Stimulated activated CD8-positive, alpha-beta memory T cell treated with anti-CD3 and anti-CD28 coated beads, Interleukin-12 subunit alpha, Interleukin-12 subunit beta, amount 100 ng/mL, for 4 hours (primary cell): ENCODE results near the gene FAM9A.
"Not testable (repeated sequence)": the region's sequence is repeated elsewhere in the genome, so short reads cannot be mapped to it uniquely, and the experiment has no call there.

Experiments
- DNase-seq: peaks from one replicate; pipeline ENCODE4 v3.0.0-alpha.2; 2020; ENCODE audit warnings: low read depth

FAM9A gene

DNA sequence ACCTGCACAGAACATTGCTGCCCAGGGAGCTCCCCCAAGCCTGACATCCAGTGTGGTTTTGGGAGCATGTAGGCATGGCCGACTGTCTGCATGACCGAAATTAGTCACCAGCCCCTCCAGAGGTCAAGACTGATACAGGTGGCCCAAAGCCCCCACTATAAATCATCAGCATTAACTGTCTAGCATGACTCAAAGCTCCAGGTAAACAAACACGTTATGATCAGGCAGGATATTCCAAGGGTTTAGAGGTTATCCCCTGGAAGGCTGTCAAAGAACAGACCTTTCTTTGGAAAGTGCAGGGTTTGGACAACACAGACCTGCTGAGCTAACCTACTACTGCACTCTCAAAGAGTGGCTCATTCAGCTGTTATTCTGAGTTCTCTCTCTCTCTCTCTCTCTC lies 2.1 kb upstream of the FAM9A start:
- DNase-seq, result no peak

DNA sequence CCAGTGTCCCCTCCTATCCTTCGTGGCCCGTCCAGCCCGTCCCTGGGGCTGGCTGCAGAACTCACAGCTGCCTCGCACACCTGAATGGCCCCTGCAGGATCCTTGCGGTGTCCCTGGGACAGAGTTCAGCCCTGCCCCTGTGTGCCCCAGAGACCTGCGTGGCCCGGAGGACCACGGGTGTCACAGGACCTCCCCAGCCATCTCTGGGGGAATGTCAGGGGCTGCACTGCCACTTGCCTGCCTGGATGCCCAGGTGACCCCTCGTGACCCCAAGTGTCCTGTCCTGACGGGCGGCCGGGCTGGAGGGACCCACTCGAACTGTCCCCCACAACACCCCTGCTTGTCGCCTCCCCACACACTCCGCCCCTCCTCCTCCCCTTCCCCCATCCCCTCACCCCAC lies 832 bp downstream of the FAM9A start:
- not testable (repeated sequence) for DNase-seq

DNA sequence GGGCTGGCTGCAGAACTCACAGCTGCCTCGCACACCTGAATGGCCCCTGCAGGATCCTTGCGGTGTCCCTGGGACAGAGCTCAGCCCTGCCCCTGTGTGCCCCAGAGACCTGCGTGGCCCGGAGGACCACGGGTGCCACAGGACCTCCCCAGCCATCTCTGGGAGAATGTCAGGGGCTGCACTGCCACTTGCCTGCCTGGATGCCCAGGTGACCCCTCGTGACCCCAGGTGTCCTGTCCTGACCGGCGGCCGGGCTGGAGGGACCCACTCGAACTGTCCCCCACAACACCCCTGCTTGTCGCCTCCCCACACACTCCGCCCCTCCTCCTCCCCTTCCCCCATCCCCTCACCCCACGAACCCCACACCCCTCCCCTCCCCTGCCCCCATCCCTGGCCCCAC lies 1.9 kb downstream of the FAM9A start:
- not testable (repeated sequence) for DNase-seq

DNA sequence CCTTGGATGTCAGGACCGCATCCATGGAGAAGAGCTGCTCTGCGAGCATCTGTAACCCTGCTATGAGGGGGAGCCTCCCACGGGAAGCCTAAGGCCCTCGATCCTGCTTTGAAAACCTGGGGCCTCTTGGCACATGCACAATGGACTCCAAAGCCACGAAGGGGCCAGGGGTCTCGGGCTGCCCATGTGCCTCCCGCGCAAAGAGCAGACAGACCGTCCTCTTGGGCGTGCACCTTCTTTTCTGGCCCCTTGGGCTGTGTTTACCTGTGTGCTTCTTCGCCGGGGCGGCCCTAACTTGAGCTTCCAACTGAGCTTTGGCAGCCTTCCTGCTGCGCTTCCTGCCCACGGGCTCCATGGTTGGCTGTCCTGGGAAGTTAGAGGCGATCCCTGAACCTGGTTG lies 2.5 kb downstream of the FAM9A start:
- DNase-seq, result not testable (repeated sequence)

DNA sequence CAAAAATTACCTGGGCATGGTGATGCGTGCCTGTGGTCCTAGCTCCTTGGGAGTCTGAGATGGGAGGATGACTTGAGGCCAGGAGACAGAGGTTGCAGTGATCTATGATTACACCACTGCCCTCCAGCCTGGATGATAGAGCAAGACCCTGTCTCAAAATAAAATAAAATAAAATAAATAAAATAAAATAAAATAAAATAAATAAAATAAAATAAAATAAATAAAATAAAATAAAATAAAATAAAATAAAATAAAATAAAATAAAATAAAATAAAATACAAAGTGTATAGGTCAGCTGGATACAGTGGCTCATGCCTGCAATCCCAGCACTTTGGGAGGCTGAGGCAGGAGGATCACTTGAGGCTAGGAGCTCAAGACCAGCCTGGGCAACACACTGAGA lies 14.1 kb downstream of the FAM9A start:
- not testable (repeated sequence) for DNase-seq

DNA sequence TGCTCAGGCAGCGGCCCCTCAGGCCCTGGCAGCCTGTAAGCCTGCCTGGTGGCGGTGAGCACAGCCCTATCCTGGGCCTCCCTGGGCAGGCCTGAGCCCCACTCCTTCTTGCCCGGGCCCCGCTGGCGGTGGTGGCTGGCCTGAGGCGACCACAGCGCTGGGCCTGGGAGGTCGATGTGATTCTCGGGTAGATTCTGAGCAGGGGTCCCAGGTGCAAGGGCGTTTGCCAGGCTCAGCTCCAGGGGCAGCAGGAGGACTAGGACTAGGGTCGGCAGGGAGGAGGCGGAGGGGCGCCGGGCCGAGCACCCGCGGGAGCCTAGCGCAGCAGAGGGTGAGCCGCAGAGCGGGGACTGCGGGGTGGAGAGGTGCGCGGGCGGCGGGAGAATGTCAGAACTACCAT lies 17.0 kb downstream of the FAM9A start:
- DNase-seq, result no peak

DNA sequence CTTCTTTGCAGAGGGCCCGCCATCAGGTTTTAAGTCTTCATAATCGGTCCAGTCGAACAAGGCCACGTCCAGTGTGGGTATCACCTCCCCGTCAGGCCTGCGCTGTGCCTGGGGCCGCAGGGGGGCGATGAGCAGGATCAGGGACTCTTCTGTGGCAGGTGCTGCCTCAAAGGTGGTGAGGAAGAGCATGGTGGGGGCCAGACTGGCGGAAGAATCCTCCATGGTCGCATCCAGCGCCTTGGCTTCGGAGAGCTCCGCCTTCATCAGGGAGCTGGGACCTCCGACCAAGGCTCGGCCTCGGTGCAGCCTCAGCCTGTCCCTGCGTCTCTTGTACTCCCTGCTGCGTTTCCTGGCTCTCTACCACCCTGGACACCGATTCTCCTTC lies 17.5 kb downstream of the FAM9A start:
- no peak for DNase-seq

DNA sequence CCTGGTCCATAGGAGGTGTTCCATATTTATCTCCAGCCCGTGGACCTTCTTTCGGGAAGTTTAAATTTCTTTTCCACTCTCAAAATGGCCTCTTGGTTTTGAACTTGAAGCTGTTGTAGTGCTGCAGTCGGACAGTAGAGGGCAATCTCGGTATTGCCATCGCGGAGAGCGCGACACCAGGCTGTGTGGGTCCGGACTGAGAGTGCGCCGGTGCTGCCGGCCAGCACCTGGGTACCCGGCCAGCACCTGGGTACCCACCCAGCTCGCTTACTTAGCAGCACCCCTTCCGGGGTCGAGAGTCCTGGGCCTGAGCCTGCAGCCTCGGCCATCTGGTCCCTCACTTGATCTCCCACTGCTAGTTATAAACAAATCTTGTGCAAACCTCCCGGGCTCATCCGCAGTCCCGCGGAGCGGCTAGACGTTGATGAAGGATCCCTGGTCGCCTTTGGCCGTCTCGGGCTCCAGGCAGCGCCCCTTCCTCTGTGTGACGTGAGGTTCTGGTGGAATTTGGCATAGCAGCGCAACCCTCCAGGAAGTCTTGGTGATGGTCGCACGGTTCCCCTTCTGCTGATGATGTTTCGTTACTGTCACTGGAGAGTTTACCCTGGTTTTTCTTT lies 18.0 kb downstream of the FAM9A start:
- DNase-seq, result no peak

DNA sequence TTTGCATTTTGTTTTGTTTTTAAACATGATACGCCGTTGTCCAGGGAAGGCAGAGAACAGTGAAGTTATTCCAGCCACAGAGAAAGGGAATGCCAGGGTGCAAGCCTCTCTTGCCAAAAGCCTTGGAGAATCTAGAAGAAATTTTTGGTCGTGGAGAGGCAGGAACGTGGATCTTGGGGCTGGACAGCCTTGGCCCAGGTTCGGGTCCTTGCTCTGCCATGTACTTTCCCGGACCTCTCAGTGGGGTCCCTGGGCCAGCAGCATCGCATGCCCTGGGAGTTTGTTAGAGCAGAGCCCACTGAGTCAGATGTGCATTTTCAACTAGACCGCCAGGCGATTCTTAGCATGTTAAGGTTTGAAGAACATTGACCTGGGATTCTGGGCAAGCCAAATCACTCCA lies 18.6 kb downstream of the FAM9A start:
- DNase-seq, result no peak

DNA sequence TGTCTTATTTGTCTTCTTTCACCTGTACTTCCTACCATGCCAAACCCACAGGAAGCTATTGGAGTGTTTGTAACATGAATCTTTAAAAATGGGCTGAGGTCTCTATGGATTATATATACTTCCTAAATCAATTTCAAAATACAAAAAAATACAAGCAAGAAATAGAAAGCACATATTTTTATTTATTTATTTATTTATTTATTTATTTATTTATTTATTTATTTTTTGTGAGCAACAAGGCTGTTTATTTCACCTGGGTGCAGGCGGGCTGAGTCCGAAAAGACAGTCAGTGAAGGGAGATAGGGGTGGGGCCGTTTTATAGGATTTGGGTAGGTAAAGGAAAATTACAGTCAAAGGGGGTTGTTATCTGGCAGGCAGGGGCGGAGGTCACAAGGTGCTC lies 19.3 kb downstream of the FAM9A start:
- not testable (repeated sequence) for DNase-seq

DNA sequence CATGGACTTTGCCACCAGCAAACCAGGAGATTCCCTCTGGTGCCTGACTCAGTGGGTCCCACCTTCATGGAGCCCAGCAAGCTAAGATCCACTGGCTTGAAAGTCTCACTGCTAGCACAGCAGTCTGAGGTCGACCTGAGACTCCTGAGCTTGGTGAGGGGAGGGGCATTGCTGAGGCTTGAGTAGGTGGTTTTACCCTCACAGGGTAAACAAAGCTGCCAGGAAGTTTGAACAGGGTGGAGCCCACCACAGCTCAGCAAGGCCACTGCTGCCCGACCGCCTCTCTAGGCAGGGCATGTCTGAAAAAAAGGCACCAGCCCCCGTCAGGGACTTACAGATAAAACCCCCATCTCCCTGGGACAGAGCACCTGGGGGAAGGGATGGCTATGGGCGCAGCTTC lies 28.1 kb downstream of the FAM9A start:
- no peak for DNase-seq

DNA sequence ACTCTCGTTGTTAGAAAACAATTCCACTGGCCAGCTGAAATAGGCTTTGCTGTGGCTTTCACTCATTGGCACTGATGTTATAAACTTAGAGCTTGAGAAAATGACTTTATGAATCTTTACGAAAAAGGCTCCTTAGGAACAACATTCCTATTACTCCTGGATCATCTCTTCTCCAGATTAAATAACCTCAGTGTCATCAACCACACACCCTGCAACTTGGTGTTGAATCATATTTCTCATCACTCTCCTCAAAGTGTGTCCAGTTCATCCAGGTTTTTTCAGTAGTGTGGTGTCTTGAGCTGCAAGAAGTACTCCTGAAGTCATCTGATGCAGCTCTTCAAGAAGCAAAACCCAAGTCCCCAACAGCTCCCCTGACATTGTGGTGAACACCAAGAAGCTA lies 41.2 kb downstream of the FAM9A start:
- DNase-seq, result no peak

DNA sequence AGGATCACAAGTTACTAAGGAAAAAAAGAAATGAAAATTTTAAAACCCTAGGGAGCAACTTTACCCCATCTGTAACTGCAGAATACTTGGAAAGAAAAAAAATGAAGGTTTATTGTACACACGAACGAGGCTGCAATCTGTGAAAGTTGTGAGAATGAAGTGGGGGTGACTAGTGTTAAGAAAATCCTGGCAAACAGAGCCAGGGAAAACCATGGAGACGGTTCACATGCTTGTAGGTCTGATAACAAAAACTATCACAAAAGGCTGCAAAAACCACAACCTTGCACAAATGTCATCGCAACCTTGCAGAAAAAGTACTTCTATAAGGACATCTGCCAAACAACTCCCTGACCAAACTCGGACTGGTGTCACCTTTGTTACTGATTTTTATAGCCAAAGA lies 42.5 kb downstream of the FAM9A start:
- not testable (repeated sequence) for DNase-seq

DNA sequence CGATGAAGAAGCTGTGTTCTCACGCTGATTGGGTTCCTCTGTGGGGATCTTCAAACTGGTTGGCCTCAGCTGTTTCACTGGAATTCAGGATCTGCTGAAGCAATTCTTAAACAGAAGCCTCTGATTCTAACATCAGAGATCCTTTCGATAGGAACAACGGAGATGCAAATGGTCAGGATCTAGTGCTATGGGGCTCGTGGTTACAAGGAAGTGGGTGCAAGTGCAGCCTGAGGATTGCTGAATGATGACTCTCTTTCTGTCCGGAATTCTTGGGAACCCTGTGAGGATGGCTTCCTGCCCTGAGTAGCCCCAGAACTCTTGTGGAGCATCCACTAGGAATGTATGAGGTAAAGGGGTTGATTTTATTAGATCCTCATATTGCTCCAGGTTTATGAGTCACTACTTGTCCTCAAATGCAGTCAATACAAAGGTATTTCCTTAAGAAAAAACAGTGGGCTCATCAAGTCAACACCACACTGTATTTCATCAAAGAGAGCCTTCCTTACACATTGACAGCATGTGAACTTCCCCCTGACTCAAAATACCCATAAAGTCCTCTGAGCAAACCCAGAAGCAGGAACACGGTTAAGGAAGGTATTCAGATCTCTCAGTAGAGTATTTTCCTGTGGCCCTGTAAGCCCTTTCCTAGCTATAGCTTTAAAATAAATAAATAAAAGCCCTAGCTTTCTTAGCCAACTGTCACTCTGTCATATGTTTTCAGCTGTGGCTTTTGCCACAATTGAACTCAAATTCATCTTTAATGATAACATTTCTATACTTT lies 43.4 kb downstream of the FAM9A start:
- DNase-seq, result not testable (repeated sequence)

DNA sequence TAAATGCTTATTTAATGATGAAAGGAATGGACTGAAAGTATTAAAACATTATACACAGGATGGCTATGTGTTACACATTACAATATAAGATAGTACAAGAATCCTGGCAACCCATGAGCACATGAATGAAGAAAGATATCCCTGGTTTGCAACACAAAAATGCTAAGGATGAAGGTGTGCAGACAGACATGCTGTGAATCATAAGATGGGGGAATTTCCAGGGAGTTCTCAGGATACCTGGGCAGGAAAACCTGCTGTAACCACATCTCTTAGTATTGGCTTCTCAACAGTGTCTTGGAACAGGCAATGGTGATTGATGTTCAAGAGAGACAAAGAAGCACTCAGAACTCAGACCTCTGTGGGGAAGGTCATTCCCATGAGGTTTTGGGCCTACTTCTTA lies 45.4 kb downstream of the FAM9A start:
- DNase-seq, result no peak

DNA sequence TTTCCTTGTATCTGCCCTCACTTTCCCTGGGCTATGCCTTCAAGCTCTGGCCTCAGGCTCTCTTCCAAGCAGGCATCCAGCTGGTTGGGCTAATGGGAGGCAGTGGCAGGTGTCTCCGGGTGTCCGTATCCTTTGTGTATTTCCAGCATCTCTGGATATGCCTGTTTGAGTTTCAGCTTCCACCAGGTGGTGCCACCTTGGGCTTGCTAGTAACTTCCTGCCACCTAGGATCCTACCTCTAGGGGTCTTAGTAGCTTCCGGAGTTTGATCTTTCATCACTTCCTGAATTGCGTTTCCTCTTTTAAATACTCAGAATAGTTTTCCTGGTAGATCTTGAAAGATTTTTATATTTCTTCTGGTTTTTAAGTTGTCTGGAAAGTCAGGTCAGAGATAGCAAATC lies 46.1 kb downstream of the FAM9A start:
- no peak for DNase-seq

DNA sequence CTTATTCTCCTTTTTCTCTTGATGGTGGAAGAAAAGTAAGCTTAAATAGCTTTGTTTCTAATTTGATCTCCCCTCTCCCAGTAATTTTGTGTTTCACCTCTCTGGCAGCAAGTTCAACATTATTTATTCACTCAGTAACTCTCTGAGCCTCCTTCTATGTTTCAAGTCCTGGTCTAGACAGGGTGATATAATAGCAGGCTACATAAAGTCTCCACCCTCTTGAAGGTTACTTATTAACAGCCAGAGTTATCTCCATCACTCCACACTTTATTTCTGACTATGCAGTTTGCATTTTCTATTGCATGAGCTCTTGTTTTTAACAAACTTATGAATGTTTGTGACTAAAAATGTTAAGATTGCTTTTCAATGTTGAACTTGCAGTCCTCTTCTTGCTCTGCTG lies 51.5 kb downstream of the FAM9A start:
- DNase-seq, result no peak

DNA sequence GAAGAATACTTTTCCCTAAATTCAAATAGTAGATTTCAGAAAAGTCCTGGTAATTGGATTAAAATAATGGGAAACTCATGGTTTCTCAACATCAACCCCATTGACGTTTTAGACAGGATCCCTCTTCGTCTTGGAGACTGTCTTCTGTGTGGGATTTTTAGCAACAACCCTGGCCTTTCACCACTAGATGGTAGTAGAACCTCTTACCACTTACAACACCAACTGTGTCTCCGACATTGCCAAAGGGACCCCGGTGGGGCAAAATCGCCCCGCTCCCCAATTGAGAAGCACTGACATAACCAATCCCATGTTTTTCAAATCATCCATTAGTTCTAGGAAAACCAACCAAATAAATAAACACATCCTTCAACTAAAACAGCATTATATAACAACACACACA lies 52.3 kb downstream of the FAM9A start:
- DNase-seq, result no peak

DNA sequence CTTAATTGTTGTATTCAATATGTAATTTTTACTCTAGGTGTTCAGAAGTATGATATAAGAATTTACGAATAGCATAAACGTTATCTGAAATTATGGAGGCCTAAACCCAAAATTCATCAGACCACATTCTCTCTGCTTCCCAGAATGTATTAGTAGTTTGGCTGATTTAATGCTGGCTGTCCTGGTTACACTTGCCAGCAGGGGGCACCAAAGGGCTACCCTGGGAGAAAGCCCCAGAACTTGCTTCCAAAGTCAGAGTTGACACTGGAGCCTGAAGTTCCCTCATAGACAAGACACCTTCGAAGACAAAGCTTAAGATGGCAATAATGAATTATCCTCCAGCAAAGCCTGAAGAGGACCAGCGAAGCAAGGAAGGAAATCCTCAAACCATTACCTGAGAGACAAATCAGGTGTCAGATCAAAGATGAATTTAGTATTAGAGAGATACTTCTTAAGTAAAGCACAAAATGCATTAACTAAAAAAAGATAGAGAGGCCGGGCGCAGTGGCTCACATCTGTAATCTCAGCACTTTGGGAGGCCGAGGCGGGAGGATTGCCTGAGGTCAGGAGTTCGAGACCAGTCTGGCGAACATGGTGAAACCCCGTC lies 58.0 kb downstream of the FAM9A start:
- DNase-seq, result peak; percentile 4

DNA sequence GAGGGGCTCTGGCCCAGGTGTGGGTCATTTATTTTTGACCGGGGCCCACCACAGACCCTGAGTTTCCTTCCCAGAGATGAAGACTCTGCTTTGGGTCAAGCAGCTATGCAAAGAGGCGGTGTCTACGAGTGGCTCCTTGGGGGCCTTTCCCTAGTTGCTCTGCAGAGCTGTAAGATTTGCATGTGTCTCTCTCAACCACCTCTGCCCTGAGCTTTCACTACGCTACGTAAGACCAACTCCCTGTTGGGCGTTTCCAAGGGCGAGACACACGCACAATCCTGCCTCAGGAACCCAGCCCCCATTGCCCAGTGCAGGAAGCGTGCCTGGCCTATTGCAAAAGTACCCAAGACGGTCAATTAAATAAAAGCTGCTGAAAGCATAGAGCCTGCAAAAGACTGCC lies 59.2 kb downstream of the FAM9A start:
- no peak for DNase-seq
